Stimulated activated CD8-positive, alpha-beta memory T cell treated with anti-CD3 and anti-CD28 coated beads, Interleukin-4, amount 100 ng/mL, for 4 hours (primary cell): ENCODE data around the gene WFDC10A.
"Not testable (repeated sequence)": the region's sequence is repeated elsewhere in the genome, so short reads cannot be mapped to it uniquely, and the experiment has no call there.

ENCODE experiments used
- DNase-seq, 2 donors: peaks; one replicate each; pipeline ENCODE4 v3.0.0-alpha.2; 2020; ENCODE audit warnings: low read depth in 2 of 2, low spot score in 1 of 2

The WFDC10A gene

DNA sequence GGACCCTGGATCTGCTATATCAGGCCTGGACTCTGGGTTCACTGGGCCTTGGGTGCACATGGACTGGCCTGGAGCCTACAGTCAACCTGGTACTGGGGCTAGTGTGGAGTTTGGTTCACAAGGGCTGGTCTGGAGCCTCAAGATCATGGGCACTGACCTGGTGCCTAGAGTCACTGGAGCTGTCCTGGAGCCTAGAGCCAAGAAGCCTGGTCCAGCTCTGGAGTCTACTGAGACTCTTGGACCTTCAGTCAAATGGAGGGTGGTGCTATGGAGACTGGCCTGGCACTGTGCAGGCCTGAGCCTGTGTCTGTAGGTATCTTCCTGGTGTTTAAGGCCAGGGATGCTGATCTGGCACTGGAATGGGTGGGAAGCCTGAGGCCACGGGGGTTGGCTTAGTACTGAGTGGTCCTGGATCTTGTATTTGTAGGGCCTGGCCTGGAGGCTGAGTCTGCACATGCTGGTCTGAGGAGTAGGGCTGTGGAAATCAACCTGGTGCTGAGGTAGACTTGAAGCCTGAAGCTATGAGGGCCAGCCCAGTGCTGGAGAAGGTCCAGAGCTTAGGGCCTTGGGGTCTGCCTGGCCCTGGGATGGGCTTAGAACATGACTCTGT is 18.0 kb downstream of the WFDC10A start:
- no peak for DNase-seq

DNA sequence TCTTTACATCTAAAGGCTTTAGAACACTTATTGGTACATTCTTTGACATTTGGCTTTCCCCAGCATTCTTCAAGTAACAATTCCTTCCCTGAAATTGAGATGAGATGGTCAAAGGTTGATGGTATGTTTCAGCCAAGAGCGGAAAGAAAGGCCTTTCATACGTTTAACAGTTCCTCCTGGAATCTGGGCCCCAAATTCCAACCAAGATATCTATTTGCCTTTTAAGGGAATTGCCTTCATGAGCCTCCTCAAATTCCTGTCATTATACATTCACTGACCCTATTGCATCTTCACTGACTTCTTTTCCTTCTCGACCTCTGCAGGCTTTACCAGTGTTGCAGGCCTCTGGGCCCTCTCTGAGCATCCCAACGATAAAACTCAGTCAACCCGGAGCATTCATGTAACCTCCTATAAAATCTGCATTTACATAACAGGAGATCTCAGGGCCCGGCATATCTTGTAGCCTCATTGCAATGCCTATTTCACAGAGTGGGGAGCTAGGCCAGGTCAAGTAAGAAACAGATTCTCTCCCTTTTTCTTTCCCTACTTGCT is 19.8 kb downstream of the WFDC10A start:
- no peak for DNase-seq

DNA sequence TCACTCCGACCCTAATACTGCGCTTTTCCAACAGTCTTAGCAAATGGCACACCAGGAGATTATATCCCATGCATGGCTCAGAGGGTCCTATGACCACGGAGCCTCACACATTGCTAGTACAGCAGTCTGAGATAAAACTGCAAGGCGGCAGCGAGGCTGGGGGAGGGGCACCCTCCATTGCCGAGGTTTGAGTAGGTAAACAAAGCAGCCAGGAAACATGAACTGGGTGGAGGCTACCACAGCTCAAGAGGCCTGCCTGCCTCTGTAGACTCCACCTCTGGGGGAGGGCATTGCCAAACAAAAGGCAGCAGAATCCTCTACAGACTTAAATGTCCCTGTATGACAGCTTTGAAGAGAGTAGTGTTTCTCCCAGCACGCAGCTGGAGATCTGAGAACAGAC is 22.2 kb downstream of the WFDC10A start:
- DNase-seq, result not testable (repeated sequence)

DNA sequence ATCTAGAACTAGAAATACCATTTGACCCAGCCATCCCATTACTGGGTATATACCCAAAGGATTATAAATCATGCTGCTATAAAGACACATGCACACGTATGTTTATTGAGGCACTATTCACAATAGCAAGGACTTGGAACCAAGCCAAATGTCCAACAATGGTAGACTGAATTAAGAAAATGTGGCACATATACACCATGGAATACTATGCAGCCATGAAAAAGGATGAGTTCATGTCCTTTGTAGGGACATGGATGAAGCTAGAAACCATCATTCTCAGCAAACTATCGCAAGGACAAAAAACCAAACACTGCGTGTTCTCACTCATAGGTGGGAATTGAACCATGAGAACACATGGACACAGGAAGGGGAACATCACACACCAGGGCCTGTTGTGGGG is 27.5 kb downstream of the WFDC10A start:
- DNase-seq, result not testable (repeated sequence)

DNA sequence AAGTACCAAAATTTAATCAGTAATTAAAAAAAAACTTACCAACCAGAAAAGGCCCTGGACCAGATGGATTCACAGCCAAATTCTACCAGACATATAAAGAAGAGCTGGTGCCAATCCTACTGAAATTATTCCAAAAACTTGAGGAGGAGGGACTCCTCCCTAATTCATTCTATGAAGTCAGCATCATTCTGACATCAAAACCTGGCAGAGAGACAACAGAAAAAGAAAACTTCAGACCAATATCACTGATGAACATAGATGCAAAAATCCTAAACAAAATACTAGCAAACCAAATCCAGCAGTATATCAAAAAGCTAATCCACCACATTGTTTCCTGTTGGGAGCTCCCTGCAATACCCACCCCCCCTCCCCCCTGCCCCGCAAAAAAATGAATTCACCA is 40.6 kb downstream of the WFDC10A start, which contains the start of gene WFDC11:
Gene WFDC11, minus strand, starts transcription at position 101 of the 400 bp plus-strand sequence. CDS start 19,639 bp downstream, outside the sequence.
- DNase-seq, result no peak

DNA sequence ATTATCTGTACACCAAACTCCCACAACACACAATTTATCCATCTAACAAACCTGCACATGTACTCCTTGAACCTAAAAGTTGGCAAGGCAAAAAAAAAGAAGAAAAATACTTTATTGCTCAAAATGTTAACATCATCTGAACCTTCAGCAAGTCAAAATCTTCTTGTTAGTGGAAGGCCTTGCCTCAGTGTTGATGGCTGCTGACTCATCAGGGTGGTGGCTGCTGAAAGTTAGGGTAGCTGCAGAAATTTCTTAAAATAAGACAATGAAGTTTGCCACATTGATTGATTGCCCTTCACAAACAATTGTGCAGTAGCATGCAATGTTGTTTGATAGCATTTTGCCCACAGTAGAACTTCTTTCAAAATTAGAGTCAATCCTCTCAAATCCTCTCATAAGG is 43.2 kb downstream of the WFDC10A start:
- DNase-seq, result no peak

DNA sequence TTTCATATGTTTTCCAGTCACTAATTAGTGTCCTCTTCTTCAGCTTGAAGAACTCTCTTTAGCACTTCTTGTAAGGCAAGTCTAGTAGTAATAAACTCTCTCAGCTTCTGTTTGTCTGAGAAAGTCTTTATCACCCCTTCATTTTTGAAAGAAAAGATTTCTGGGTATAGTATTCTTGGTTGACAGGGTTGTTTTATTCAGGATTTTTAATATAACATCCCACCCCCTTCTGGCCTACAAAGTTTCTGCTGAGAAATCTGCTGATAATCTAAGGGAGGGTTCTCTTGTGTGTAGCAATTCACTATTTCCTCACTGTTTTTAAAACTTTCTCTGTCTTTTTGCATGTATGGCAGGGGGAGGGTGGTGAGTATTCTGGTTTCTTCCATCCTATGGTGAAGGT is 50.1 kb downstream of the WFDC10A start:
- no peak for DNase-seq
